Inflammatory macrophage treated with lipopolysaccharide for 4 hours (primary cell): ENCODE results near the gene PLCD4.
A peak's percentile ranks its signal among the peaks of the same experiment; 100 is the strongest.

Experiments used
- DNase-seq: peaks from one replicate; pipeline ENCODE4 v3.0.0-alpha.2; 2020

The PLCD4 gene

GRCh38 chr2:218622606-218623365 is 15.1 kb downstream of the PLCD4 start:
- peak; percentile 8 for DNase-seq

DNA sequence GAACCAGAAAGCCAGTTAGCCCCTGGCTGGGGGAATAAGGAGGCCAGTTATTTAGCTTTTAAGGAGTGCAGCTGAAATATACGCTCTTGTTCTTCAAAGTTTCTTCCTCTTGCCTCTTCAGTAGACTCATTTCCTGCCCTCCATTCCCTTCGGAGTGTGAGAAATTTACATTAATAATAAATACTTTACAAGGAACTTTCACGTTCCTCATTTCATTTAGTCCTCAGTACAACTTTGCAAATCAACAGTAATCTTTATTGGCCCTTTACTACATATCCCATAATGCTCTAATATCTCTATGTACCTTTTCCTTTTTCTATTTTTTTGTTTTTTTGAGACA is 15.6 kb downstream of the PLCD4 start:
- peak; percentile 18 for DNase-seq

GRCh38 chr2:218626369-218626768 is 18.7 kb downstream of the PLCD4 start:
- DNase-seq = no peak

GRCh38 chr2:218627939-218628338 is 20.2 kb downstream of the PLCD4 start:
- no peak for DNase-seq

DNA sequence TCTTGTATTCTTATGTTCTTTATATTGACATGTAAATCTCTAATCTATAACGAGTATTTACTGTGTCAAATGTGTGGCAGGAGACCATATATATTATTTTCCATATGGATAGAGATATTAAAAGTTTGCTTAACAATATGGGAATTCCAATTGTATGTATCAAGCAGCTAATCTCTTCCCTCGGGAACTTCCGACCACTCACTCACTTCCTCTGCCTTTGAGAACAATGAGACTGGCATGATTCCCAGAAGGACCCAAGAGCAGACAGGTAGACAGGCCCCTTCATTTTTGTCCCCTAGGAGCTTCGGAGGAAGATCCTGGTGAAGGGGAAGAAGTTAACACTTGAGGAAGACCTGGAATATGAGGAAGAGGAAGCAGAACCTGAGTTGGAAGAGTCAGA is 24.1 kb downstream of the PLCD4 start:
- no peak for DNase-seq

- no peak for DNase-seq
Measured at GRCh38 chr2:218635719-218636118, 28.0 kb downstream of the PLCD4 start.

DNA sequence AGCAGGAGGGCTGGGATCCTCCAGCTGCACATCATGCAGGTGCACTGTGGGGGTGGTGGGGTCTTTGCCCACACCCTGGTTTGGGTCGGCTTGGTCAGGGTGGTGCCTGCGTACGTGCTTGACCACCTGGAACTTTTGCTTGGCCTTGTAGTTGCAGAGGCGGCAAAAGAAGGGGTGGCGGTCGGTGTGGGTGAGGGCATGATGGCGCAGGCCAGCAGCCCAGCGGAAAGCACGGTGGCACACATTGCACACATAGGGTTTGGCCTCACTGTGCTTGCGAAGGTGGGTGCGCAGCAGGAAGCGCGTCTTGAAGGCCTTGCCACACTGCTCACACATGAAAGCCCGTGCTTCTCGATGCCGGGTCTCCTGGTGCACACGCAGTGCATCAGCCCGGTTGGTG is 30.7 kb downstream of the PLCD4 start:
- no peak for DNase-seq

- DNase-seq = no peak
Measured at GRCh38 chr2:218642121-218642656, 34.5 kb downstream of the PLCD4 start.

GRCh38 chr2:218642786-218643185 is 35.1 kb downstream of the PLCD4 start:
- DNase-seq = no peak

GRCh38 chr2:218643751-218644310 is 36.1 kb downstream of the PLCD4 start:
- no peak for DNase-seq

DNA sequence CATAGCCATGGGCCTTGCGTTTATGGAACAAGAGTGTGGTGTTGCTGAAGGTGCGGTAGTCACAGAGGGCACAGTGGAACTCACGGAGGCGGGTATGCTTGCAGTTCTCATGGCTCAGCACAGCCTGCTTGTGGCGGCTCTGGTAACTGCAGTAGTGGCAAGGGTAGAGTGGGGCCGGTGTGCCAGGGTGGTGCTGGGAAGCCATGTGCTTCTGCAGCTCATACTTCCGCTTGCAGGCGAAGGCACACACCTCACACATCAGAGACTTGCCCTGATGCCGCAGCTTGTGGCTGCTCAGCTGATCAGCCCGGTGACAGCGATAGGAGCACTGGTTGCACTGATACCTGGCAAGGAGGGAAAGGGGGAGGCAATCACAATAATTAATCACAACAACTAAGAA is 37.0 kb downstream of the PLCD4 start:
- no peak for DNase-seq

- DNase-seq = no peak
Measured at GRCh38 chr2:218645126-218645525, 37.4 kb downstream of the PLCD4 start.

- DNase-seq = peak; percentile 63
Measured at GRCh38 chr2:218648088-218648786, 40.5 kb downstream of the PLCD4 start.

DNA sequence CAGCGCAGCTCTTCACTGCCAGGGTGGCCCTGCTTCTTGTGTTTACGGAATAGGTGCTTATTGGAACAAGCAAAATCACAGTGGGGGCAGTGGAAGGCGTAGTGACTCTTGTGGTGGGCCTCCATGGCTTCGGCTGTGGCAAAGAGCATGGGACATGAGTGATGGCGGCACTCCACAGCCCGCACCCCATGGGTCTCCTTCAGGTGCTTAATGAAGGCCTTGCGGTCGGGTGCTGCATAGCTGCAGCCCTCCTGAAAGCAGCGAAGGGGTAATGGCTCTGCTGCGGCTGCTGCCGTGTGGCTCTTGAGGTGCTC is 41.0 kb downstream of the PLCD4 start:
- no peak for DNase-seq

GRCh38 chr2:218655751-218656150 is 48.1 kb downstream of the PLCD4 start:
- DNase-seq = no peak

- peak; percentile 36 for DNase-seq
Measured at GRCh38 chr2:218658671-218659257, 51.1 kb downstream of the PLCD4 start.

DNA sequence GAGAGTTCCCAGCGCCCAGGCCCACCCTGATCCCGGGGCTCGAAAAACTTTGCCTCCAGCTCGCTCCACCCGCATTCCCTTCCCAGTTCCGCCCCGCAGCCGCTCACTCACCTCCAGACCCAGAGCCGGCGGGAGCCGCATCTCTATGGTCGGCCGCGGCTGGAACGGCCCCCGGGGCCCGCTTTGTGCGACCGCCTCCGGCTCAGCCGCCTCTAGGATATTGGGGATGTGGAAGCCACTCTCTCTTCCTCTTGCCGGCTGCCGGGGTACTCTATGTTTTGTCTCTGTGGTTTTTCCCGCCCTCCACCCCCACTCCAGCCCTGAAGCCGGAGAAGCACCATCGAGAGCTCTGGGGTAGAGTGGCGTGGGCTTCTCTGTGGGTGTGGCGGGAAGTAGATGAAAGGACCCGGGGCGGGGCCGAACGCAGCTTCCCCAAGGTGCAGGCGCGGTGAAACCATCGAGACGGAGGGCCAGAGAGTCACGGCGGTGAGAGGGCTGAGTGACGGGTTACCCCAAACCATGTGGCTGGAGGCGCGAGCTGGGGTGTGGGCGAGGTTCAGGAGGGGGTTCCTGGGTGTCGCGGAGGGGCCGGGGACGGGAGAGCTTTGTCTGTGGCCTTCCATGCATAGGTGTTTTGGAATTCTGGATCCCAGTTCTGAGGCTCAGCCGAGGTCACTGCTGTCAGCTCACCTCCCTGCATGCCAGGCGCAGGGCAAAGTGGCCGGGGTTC is 51.7 kb downstream of the PLCD4 start, which contains the start of the genes BCS1L and ZNF142:
Gene BCS1L (plus strand): TSS at position 426 of the 730 bp plus-strand sequence. CDS start 1,305 bp downstream, outside the sequence.
Gene ZNF142 (minus strand): TSS at position 366 of the 730 bp plus-strand sequence. CDS start 3,194 bp downstream, outside the sequence.
- DNase-seq = peak; percentile 66

GRCh38 chr2:218659988-218660358 is 52.3 kb downstream of the PLCD4 start:
- no peak for DNase-seq

- DNase-seq = no peak
Measured at GRCh38 chr2:218662377-218662776, 54.7 kb downstream of the PLCD4 start.

GRCh38 chr2:218662827-218663226 is 55.1 kb downstream of the PLCD4 start:
- DNase-seq = no peak

- DNase-seq = no peak
Measured at GRCh38 chr2:218663901-218664300, 56.2 kb downstream of the PLCD4 start.

DNA sequence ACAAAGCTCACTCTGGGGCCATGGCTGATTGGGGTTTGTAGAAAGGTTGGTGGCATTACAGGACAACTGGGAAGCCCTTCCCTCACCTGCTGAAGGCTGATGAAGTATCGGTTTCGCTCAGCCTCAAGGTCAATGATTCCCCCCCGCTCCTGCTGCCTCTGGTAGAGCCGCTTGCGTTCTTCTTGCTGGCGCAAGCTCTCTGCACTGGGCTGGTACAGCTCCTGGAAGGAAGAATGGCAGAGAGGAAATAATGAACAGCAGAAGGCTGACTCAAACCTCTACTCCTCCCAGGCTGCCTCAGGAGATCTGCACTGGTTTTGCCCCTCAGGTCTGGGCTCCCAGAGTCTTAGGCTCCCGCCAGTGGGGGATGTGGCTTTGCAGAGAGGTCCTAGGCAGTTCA is 57.0 kb downstream of the PLCD4 start:
- DNase-seq = no peak

DNA sequence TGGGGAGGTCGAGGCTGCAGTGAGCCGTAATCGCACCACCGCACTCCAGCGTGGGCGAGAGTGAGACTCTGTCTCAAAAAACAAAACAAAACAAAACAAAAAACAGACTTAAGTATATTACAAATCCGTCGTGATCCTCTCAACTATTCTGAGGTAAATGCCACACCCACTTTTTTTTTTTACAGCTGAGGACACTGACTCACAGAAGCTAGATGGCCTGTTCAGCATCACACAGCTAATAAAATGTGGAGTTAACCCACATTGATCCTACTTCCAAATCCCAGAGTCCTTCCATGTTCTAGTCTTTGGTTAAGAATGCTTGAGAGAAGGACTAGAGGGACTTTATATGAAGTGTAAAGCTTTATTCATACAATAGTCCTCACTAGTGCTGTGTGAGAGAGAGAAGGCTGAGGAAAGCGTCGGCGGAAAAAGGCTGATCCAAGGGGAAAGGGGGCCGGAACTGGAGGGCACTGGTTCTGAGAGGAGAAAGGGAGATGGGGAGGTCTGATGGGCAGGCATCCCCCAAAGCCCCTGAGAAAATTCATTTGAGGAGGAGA is 63.5 kb downstream of the PLCD4 start:
- DNase-seq = peak; percentile 43
